Fibroblast of pulmonary artery (primary cell): ENCODE data around the gene ADNP2.

ENCODE experiments used
- DNase-seq: peaks from one replicate; pipeline ENCODE4 v3.0.0-alpha.2; 2010; ENCODE audit warnings: low read depth
- H3K4me3 ChIP-seq: replicated peaks from 2 replicates; pipeline ENCODE4 v1.5.1; 2011; ENCODE audit warnings: low read depth, mild to moderate bottlenecking, control low read depth, low read length, moderate library complexity
- CTCF ChIP-seq: IDR thresholded peaks from 2 replicates; pipeline ENCODE4 v1.5.1; 2011; ENCODE audit warnings: mild to moderate bottlenecking, control low read depth, low read length, inconsistent platforms; ENCODE audit errors: missing control alignments

Gene ADNP2

GRCh38 chr18:80068571-80069272, 40.3 kb upstream of the ADNP2 start:
- no peak overlapping the region for H3K4me3 ChIP-seq
- TF ChIP-seq CTCF = no peak
- no peak for DNase-seq

- no peak for DNase-seq
- no peak overlapping the region for H3K4me3 ChIP-seq
- no peak for TF ChIP-seq CTCF
These were observed 38.2 kb upstream of the ADNP2 start for GRCh38 chr18:80070825-80071224.

- DNase-seq = no peak
- no peak for TF ChIP-seq CTCF
These were observed 34.9 kb upstream of the ADNP2 start for GRCh38 chr18:80074183-80074582.

GRCh38 chr18:80074697-80075096, 34.4 kb upstream of the ADNP2 start:
- H3K4me3 ChIP-seq = no peak overlapping the region
- no peak for DNase-seq
- TF ChIP-seq CTCF = no peak

More at GRCh38 chr18:80074183-80074582, 34.9 kb upstream of the ADNP2 start:
- no peak overlapping the region for H3K4me3 ChIP-seq

GRCh38 chr18:80075940-80076339, 33.1 kb upstream of the ADNP2 start:
- H3K4me3 ChIP-seq = no peak overlapping the region
- DNase-seq = no peak
- no peak for TF ChIP-seq CTCF

GRCh38 chr18:80076379-80076778, 32.7 kb upstream of the ADNP2 start:
- TF ChIP-seq CTCF = no peak
- DNase-seq = no peak
- no peak overlapping the region for H3K4me3 ChIP-seq

GRCh38 chr18:80077873-80078272, 31.2 kb upstream of the ADNP2 start:
- no peak for TF ChIP-seq CTCF
- DNase-seq = no peak
- no peak overlapping the region for H3K4me3 ChIP-seq
